HG02973 (cell line): ENCODE data around the gene SLC11A1.

Experiments used
- ATAC-seq: cut with Tn5 transposase; IDR thresholded peaks from one replicate; pipeline ENCODE4 v1.9.1; 2021; ENCODE audit warnings: moderate library complexity; ENCODE audit not compliant: unreplicated experiment

The SLC11A1 gene, protein sequence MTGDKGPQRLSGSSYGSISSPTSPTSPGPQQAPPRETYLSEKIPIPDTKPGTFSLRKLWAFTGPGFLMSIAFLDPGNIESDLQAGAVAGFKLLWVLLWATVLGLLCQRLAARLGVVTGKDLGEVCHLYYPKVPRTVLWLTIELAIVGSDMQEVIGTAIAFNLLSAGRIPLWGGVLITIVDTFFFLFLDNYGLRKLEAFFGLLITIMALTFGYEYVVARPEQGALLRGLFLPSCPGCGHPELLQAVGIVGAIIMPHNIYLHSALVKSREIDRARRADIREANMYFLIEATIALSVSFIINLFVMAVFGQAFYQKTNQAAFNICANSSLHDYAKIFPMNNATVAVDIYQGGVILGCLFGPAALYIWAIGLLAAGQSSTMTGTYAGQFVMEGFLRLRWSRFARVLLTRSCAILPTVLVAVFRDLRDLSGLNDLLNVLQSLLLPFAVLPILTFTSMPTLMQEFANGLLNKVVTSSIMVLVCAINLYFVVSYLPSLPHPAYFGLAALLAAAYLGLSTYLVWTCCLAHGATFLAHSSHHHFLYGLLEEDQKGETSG

GRCh38 chr2:218381916-218382366 lies at the start of gene SLC11A1:
TSS of gene SLC11A1 (plus strand) at chr2:218382273. CDS start at chr2:218382369, 96 bp downstream.
- no peak for ATAC-seq

DNA sequence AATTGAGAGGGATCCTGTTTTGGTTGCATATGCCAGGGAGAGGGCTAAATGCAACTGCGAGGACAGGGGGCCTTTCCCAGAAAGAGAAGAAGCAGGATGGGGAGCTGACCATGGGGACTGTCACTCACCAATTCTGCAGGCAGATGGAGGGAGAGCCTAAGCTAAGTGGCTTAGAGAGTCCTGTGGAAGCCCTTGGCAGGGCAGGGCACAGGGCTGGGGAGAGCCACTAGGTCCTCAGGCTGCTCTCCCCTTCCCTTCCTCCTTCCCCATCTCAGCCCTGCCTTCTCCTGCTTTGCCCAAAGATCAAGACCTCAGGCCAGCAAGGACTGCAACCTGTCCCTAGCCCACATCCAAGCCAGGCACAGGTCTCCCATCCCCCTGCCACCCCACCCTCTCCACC lies 49.8 kb upstream of the SLC11A1 start:
- no peak for ATAC-seq

DNA sequence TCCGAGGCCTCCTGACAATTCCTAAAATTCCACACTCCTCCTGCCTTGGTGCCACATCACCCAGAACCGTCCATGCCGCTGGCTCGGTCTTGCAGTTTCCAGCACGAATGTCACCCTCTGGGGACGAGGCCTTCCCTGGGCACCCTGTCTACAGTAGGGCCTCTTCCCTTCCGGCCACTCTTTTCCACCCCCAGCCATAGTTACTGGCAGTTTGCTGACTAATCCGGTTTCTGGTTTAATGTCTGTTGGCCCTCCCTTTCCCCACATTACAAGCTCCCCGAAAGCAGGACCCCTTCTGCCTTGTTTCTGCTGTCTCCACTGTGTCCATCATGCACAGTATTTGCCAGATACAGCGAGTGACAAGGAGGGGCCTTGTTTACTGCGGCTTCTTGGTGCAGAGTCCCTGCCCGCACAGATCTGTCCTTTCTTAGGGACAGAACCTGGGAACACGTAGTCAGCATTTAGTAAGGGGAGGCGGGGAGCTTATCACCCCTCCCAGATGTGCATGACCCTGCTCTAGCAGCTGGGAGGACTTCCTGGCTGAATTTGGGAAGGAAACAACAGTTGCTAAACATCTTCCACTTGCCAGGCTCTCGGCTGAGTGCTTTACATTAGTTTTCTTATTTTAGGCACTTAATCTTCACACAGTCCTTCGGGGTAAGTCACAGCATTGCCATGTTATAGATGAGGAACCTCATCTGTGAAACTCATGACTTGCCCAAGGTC lies 49.0 kb upstream of the SLC11A1 start:
- ATAC-seq: no peak

DNA sequence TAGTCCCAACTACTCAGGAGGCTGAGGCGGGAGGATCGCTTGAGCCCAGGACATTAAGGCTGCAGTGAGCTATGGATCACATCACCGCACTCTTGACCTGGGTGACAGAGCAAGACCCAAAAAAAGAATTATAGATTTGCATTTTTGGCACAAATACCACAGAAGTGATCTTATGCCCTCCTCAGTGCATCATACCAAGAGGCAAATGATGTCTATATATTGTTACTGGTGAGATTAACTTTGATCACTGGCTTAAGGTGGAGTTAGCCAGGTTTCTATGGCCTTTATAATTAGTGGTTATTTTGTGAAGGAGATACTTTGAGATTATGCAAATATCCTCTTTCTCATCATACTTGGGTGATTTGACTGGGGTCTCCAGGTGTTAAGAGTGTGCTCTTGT lies 47.5 kb upstream of the SLC11A1 start:
- no peak for ATAC-seq

DNA sequence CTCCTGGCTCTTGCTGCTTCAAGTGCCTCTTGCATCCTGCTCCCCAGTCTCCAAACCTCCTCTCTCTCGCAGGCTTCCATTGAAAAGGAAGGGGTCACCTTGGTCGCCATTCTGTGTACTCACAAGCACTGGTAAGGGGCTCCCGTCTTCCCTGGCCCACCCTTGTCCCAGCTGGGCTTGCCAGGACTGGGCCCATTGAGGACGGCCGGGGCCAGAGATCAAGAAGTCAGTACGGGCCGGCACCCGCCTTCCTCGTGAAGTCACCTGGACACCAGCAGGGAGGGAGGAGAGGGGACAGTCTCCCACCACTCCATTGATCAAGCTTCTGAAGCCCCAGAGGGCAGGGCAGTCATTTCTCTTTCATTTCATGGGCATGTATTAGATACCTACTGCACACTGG lies 41.4 kb upstream of the SLC11A1 start:
- no peak for ATAC-seq

- no peak for ATAC-seq
These were observed 40.7 kb upstream of the SLC11A1 start for GRCh38 chr2:218341381-218341780.

DNA sequence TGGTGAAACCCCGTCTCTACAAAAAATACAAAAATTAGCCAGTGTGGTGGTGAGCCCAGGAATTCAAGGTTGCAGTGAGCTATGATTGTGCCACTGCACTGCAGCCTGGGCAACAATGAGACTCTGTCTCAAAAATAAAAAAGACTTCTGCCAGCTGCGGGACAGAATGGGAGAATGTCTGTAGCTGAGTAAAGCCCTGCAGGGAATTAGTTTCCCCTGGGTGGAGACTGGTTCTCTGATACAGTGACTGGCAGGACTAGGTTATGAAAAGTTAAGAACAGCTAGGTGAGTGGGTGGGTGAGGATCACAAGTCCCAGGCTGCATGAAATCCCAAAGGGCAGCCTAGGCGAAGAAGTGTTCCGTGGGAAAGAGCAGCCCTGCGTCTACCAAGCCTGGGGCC lies 39.2 kb upstream of the SLC11A1 start:
- no peak for ATAC-seq

DNA sequence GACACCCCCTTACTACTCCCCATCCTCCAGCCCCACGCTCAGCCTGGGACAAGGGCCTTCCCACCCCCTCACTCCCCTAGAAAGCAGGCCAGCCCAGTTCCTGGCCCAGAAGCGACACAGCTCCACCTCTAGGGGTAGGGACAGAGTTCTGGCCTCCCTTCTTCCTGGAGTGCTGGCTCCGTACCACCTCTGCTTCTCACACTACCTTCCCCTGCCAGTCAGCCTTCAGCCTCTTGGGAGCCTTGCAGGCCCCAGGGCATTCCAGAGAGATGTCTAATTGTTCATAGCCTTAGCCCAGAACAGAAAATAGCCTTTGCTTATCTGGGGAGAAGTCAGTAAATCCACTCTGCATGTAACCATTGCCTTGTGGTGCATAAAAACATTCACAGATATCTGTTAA lies 38.5 kb upstream of the SLC11A1 start:
- ATAC-seq: no peak

DNA sequence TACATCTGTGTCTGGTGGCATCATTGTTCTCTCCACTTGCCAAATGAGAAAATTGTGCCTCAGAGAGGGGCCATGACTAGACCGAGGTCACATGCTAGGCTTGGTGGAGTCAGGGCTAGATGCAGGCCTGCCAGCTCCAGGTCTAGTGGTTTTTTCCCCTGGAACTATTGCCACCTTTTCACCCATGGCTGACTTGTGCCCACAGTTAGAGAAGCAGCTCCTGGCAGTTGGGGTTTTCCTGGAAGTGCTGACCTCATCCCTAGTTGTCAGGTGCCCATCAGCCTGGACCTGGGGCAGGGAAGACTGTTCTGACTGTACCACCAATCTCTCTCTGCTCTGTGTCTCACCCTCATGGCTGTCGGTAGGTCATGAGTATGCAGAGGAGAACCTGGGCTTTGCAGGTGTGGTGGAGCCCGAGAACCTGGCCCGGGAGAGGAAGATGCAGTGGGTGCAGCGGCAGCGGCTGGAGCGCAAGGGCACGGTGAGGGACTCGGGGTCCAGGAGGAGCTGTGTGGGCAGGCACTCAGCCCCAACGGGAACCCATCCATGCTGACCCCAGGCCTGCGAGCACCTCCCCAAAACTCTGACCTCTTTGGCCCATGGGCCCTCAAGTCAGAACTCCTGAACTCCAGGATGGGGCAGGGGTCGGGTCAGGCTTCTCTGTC lies 37.9 kb upstream of the SLC11A1 start:
- ATAC-seq: no peak

DNA sequence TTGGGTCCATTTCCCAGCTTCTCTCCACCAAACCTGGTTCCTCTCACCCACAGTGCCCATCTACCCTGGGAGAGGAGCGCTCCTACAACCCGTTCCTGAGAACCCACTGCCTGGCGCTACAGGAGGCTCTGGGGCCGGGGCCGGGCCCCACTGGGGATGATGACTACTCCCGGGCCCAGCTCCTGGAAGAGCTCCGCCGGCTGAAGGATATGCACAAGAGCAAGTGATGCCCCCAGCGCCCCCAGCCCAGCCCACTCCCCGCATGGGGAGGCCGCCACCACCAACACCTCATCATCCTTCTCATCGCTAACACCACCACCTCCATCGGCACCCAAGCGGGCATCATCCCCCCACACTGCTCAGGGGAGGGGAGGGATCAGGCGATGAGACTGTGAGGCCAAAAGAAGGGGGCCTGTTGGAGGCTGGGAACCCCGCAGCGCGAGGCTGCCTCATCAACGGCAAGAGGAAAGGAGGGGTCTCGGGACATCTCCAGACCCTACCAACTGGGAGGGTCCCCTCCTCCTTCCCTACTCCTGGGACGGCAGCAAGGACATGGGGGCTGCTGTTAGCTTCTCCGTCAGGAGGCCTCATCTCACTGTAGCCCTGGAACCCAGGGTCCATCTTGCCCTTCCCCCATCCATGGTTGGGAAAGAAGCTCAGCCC lies 37.2 kb upstream of the SLC11A1 start:
- ATAC-seq: no peak

- no peak for ATAC-seq
These were observed 36.4 kb upstream of the SLC11A1 start for GRCh38 chr2:218345491-218346236.

- ATAC-seq: no peak
These were observed 34.9 kb upstream of the SLC11A1 start for GRCh38 chr2:218347172-218347571.

- no peak for ATAC-seq
These were observed 28.0 kb upstream of the SLC11A1 start for GRCh38 chr2:218354045-218354444.

DNA sequence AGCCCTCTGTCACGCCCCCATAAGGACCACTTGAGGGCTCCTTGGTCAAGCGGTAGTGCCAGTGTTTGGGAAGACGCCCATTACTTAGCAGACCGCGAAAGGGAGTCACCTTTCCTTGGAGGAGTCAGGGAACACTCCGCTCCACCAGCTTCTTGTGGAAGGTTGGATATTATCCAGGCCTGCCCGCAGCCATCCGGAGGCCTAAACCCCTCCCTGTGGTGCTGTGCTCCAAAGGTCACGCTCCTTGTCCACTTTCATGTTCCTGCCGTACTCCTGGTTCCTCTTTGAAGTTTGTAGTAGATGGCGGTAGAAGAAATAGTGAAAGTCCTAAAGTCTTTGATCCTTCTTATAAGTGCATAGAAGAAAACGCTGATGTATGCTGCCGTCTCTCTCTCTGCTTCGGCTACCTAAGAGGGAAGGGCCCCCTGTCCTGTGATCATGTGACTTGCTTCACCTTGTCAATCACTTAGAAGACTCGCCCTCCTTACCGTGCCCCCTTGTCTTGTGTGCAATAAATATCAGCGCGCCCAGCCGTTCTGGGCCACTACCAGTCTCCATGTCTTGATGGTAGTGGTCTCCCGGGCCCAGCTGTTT lies 27.1 kb upstream of the SLC11A1 start:
- no peak for ATAC-seq

GRCh38 chr2:218357236-218358177 lies 24.6 kb upstream of the SLC11A1 start:
- no peak for ATAC-seq

DNA sequence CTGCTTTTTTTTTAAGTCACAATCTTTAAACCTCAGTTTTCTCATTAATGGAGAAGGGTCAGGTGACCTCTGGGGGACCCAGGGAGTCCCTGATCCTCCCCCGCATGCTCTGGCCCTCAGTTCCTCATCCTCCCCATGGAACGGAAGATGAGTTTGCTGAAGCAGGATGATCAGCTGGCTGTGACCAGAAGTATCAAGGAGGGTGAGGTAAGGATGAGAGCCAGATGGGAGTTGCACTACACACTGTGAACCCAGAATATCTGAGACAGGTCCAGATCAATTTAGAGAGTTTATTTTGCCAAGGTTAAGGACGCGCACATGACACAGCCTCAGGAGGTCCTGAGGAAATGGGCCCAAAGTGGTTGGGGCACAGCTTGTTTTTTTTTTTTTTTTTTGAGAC lies 21.6 kb upstream of the SLC11A1 start:
- no peak for ATAC-seq

GRCh38 chr2:218362606-218363005 lies 19.5 kb upstream of the SLC11A1 start:
- no peak for ATAC-seq

GRCh38 chr2:218363736-218364135 lies 18.3 kb upstream of the SLC11A1 start:
- no peak for ATAC-seq

DNA sequence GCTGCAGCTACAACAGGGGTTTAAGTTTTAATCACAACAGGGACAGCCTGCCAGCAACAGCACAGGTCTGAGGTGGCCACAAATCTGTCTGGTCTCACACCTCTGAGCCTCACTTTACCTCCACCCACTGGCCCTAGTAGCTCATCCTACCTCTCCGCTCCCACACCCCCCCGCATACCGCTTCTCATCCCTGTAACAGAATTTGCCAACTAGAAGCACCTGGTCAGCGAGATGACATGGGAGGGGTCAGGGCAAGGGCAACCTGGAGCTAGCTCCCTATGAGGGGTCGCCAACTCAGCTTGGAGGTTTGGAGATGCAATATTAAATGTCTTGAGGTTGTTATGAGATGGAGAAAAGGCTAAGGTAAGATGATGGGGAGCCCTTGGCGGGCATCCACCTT lies 17.9 kb upstream of the SLC11A1 start:
- no peak for ATAC-seq
